Glutamatergic neuron (in vitro differentiated cells): ENCODE results near the gene THSD4. TPM values are rescaled to one million over a fixed set of nuclear protein-coding genes. Genes with fewer than 3 reads are reported as not detected.

Experiments used
- DNase-seq: peaks from one replicate; pipeline ENCODE4 v3.0.0; 2022
- H3K27ac Mint-ChIP-seq: one replicate; pipeline ENCODE4 v1.8.0; 2020; ENCODE audit warnings: mild to moderate bottlenecking, mixed read lengths, inconsistent platforms; ENCODE audit not compliant: unreplicated experiment
- H3K27me3 Mint-ChIP-seq: one replicate; pipeline ENCODE4 v1.8.0; 2020; ENCODE audit warnings: mild to moderate bottlenecking, moderate library complexity, mixed read lengths, inconsistent platforms; ENCODE audit not compliant: unreplicated experiment
- H3K36me3 Mint-ChIP-seq: one replicate; pipeline ENCODE4 v1.8.0; 2020; ENCODE audit warnings: mild to moderate bottlenecking, mixed read lengths, inconsistent platforms; ENCODE audit not compliant: unreplicated experiment
- H3K4me1 Mint-ChIP-seq: one replicate; pipeline ENCODE4 v1.8.0; 2020; ENCODE audit warnings: mild to moderate bottlenecking, low read depth, mixed read lengths, inconsistent platforms; ENCODE audit not compliant: unreplicated experiment
- H3K4me3 Mint-ChIP-seq: one replicate; pipeline ENCODE4 v1.8.0; 2020; ENCODE audit warnings: mild to moderate bottlenecking, mixed read lengths, inconsistent platforms; ENCODE audit not compliant: unreplicated experiment
- H3K9me3 Mint-ChIP-seq: one replicate; pipeline ENCODE4 v1.8.0; 2020; ENCODE audit warnings: mild to moderate bottlenecking, moderate library complexity, mixed read lengths, inconsistent platforms; ENCODE audit not compliant: unreplicated experiment
- total RNA-seq: library from RNA; stranded (reverse); fragmentation: NEBNext Ultra II Directional; extraction: Animal tissue kit (Norgen Biotek cat#: 25700); gene quantifications from one replicate; pipeline ENCODE4 v1.2.1, GENCODE V29; 2021; ENCODE audit not compliant: unreplicated experiment
- TF ChIP-seq, protein P1 (sequence below): fragments of 200-600 bp; sonication (generic); IDR thresholded peaks from one replicate; pipeline ENCODE4 v1.5.0; 2021; ENCODE audit not compliant: partially characterized antibody, unreplicated experiment

Gene THSD4
- total RNA-seq, 1 donor from 2014 or later, result 12.3 TPM

DNA sequence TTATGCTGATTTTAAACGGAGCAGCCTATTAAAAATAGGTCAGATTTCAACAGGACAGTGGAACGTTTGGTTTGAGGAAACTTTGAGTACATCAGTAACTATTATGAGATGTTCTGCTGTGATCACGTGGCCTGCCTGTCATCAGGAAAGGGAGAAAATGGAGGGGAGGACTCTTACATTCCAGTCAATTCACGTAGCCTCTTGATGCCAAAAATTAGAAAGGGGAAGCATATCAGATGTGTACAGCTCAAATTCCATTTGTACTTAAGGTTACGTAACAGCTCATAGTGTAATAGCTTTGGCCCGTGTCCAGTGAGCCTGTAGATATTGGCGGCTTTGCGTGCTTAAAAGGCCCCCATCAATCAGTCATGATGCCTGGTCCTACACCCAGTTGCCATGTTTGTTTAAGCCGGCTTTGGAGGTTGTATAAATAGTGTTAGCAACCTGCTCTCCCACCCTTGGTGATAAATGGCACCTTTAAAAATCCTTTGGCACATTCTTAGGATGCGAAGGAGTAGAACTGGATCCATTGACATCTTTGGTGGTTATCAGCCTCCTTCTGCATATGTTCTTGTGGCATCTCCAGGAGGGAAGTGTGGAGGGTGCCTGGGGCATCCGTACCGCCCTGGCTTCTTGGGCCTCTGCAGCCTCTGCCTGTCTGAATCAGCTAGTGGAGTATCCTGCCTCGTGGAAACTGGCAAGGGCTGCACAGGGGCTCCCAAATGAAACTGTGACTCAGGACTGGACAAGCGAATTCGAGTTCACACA is 163.9 kb downstream of the THSD4 start:
- TF ChIP-seq, protein P1, sequence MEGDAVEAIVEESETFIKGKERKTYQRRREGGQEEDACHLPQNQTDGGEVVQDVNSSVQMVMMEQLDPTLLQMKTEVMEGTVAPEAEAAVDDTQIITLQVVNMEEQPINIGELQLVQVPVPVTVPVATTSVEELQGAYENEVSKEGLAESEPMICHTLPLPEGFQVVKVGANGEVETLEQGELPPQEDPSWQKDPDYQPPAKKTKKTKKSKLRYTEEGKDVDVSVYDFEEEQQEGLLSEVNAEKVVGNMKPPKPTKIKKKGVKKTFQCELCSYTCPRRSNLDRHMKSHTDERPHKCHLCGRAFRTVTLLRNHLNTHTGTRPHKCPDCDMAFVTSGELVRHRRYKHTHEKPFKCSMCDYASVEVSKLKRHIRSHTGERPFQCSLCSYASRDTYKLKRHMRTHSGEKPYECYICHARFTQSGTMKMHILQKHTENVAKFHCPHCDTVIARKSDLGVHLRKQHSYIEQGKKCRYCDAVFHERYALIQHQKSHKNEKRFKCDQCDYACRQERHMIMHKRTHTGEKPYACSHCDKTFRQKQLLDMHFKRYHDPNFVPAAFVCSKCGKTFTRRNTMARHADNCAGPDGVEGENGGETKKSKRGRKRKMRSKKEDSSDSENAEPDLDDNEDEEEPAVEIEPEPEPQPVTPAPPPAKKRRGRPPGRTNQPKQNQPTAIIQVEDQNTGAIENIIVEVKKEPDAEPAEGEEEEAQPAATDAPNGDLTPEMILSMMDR, result no peak

GRCh38 chr15:71279757-71280141 is 164.5 kb downstream of the THSD4 start:
- Mint-ChIP-seq H3K4me3 (no peak overlapping the region), H3K27ac (no peak overlapping the region), H3K9me3 (no peaks in the 10 kb centered on the region), H3K27me3 (no peaks in the 10 kb centered on the region), H3K36me3 (no peaks in the 10 kb centered on the region), H3K4me1 (no peaks in the 10 kb centered on the region)
- no peak for DNase-seq
- TF ChIP-seq, protein P1, result no peak

More for the DNA sequence above, 163.9 kb downstream of the THSD4 start:
- Mint-ChIP-seq H3K27me3 (no peaks in the 10 kb centered on the region), H3K4me3 (no peak overlapping the region), H3K4me1 (no peaks in the 10 kb centered on the region), H3K9me3 (no peaks in the 10 kb centered on the region), H3K36me3 (no peaks in the 10 kb centered on the region), H3K27ac (peak overlapping the region; percentile 8)
- DNase-seq, result no peak

DNA sequence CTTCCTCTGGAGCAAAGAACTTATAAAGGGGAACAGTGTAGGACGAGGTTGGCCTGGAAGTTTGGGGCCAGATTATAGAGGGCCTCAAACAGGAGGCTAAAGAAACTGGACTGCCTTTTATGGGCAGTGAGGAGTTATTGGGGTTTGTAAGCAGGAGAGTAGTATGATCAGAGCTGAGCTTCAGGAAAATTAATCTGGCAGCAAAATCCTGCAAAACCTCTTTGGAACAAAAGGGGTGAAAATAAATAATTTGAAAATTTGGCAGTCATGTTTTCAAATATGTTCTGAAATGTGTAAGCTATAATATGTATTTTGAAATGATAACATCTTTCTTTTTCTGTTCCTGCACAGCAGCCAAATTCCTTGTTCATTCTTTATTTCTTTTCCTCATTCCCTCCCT is 164.9 kb downstream of the THSD4 start:
- Mint-ChIP-seq H3K27ac (no peak overlapping the region), H3K27me3 (no peaks in the 10 kb centered on the region), H3K36me3 (no peaks in the 10 kb centered on the region), H3K9me3 (no peaks in the 10 kb centered on the region), H3K4me3 (no peak overlapping the region), H3K4me1 (no peaks in the 10 kb centered on the region)
- TF ChIP-seq, protein P1, result no peak
- DNase-seq, result no peak

GRCh38 chr15:71281256-71281655 is 166.0 kb downstream of the THSD4 start:
- Mint-ChIP-seq H3K4me1 (no peaks in the 10 kb centered on the region), H3K36me3 (no peaks in the 10 kb centered on the region), H3K27ac (no peak overlapping the region), H3K4me3 (no peak overlapping the region), H3K9me3 (no peaks in the 10 kb centered on the region), H3K27me3 (no peaks in the 10 kb centered on the region)
- no peak for DNase-seq
- TF ChIP-seq, protein P1, result no peak

GRCh38 chr15:71282076-71282475 is 166.8 kb downstream of the THSD4 start:
- H3K27ac Mint-ChIP-seq, result no peak overlapping the region
- no peaks in the 10 kb centered on the region for H3K4me1 Mint-ChIP-seq
- TF ChIP-seq, protein P1, result no peak
- no peak for DNase-seq
- no peak overlapping the region for H3K4me3 Mint-ChIP-seq
- H3K36me3 Mint-ChIP-seq, result no peaks in the 10 kb centered on the region
- peaks cover 1% of the 10 kb centered on the region for H3K27me3 Mint-ChIP-seq
- H3K9me3 Mint-ChIP-seq, result no peaks in the 10 kb centered on the region
